Suprapubic skin (tissue), 3 donors: ENCODE data around the gene GARIN5A.

ENCODE experiments used
- EP300 ChIP-seq: sonication (generic); formaldehyde crosslinking; IDR thresholded peaks from one replicate; pipeline ENCODE4 v1.6.1; 2017; ENCODE audit warnings: antibody characterized with exemption
- POLR2A ChIP-seq, 2 donors: fragments of 450-650 bp; IDR thresholded peaks; one replicate each; pipeline ENCODE4 v1.6.1; 2017; ENCODE audit warnings: antibody characterized with exemption in 2 of 2, mild to moderate bottlenecking in 2 of 2, moderate library complexity in 2 of 2
- TF ChIP-seq, protein P1 (sequence below), 2 donors: fragments of 200-600 bp in 1 of 2; fragments of 450-650 bp in 1 of 2; sonication (generic) in 1 of 2; IDR thresholded peaks; one replicate each; pipeline ENCODE4 v1.5.1; 2016 to 2019; ENCODE audit warnings: antibody characterized with exemption in 2 of 2, mild to moderate bottlenecking in 1 of 2, moderate library complexity in 1 of 2

DNA sequence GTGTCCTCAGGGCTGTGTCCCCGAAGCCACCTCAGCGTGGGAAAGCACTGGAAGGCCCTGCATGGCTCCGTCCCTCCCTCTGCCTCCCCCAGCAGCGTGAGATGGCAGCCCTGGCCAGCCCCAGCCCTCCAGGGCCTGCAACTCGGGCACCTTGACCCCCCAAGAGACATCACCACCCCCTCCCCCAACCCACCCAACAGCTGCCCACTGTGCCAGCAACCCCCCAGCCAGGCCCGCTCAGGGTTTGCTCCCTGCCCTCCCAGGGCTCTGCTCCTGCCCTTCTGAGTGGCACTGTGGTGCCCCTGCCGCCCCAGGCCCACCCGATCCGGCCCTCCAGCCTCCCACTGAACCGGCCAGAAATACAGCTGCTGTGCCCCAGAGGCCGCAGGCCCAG, 38.5 kb upstream of the GARIN5A start:
- TF ChIP-seq, protein P1, sequence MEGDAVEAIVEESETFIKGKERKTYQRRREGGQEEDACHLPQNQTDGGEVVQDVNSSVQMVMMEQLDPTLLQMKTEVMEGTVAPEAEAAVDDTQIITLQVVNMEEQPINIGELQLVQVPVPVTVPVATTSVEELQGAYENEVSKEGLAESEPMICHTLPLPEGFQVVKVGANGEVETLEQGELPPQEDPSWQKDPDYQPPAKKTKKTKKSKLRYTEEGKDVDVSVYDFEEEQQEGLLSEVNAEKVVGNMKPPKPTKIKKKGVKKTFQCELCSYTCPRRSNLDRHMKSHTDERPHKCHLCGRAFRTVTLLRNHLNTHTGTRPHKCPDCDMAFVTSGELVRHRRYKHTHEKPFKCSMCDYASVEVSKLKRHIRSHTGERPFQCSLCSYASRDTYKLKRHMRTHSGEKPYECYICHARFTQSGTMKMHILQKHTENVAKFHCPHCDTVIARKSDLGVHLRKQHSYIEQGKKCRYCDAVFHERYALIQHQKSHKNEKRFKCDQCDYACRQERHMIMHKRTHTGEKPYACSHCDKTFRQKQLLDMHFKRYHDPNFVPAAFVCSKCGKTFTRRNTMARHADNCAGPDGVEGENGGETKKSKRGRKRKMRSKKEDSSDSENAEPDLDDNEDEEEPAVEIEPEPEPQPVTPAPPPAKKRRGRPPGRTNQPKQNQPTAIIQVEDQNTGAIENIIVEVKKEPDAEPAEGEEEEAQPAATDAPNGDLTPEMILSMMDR (IDR thresholded peaks at IDR 0.05) = no peak
- TF ChIP-seq POLR2A (IDR thresholded peaks at IDR 0.05) (no peak), EP300 (no peak)
